ENCODE results near the gene RPS27L. TPM values are rescaled to one million over a fixed set of nuclear protein-coding genes. Genes with fewer than 3 reads are reported as not detected.

Gene RPS27L
- total and polyA plus RNA-seq, 9 of the 15 experiments (the other 6 are each of a cell fraction or from before 2014, with no cell fraction given): 72.2 to 382 (median 116) TPM

- TF ChIP-seq GMEB1 (CRISPR knock-in tag; IDR thresholded peaks at IDR 0.05) (no peak), RCOR1 (IDR thresholded peaks at IDR 0.05; ENCODE audit: borderline replicate concordance in 1 of 2, low read depth in 2 of 2, low read length in 2 of 2) (peak in 1 of 2 experiments; percentile 56; a peak in 1 of 4 replicates), DNMT1 (IDR thresholded peaks at IDR 0.05) (no peak), ZBTB1 (CRISPR knock-in tag; IDR thresholded peaks at IDR 0.05; ENCODE audit: borderline replicate concordance, low read depth) (peak; percentile 70; the same call in 1 of the 2 replicates), NKRF (IDR thresholded peaks at IDR 0.05; ENCODE audit: borderline replicate concordance) (peak; percentile 94), ARID2 (IDR thresholded peaks at IDR 0.05) (no peak), SMARCE1 (IDR thresholded peaks at IDR 0.05) (peak; percentile 62), PURB (CRISPR knock-in tag; IDR thresholded peaks at IDR 0.05; ENCODE audit: low read depth) (no peak), GTF2E2 (tag; IDR thresholded peaks at IDR 0.05) (peak; percentile 97), SMAD1 (IDR thresholded peaks at IDR 0.05; ENCODE audit: low read depth, low read length, partially characterized antibody) (peak; percentile 90), ZNF280B (CRISPR knock-in tag; IDR thresholded peaks at IDR 0.05) (no peak), SUPT5H (IDR thresholded peaks at IDR 0.05) (peak; percentile 94), ZKSCAN3 (CRISPR knock-in tag; IDR thresholded peaks at IDR 0.05) (no peak), CBX3 (IDR thresholded peaks at IDR 0.05; ENCODE audit: borderline replicate concordance in 1 of 2, low read length in 2 of 2) (0 out of 3 replicates have a peak, but pooled peaks of 1 of the 2 experiments have one; percentile 36), KLF13 (tag; IDR thresholded peaks at IDR 0.05; ENCODE audit: borderline replicate concordance, low read depth) (peak; percentile 56; the same call in 1 of the 2 replicates), MTA1 (IDR thresholded peaks at IDR 0.05; ENCODE audit: borderline replicate concordance) (peak; percentile 60; the same call in 1 of the 2 replicates), NR2C2 (CRISPR knock-in tag; IDR thresholded peaks at IDR 0.05) (peak; percentile 86; the same call in 1 of the 2 replicates), NR2C2 (tag; IDR thresholded peaks at IDR 0.05) (peak; percentile 67; the same call in 1 of the 2 replicates), TAF15 (IDR thresholded peaks at IDR 0.05; ENCODE audit: low read depth, low read length) (no peak), NR4A1 (CRISPR knock-in tag; IDR thresholded peaks at IDR 0.05) (no peak), NR4A1 (tag; IDR thresholded peaks at IDR 0.05) (0 out of 2 replicates have a peak, but pooled peaks have one; percentile 31)
Observed at GRCh38 chr15:63157118-63157843, at the start of gene RPS27L (continued).

Measured in K562 (cell line).